ENCODE measurements around the gene SASH1. TPM values are rescaled to one million over a fixed set of nuclear protein-coding genes. Genes with fewer than 3 reads are reported as not detected.

Gene SASH1
- total RNA-seq, 1 donor from 2014 or later = 75.7 TPM

DNA sequence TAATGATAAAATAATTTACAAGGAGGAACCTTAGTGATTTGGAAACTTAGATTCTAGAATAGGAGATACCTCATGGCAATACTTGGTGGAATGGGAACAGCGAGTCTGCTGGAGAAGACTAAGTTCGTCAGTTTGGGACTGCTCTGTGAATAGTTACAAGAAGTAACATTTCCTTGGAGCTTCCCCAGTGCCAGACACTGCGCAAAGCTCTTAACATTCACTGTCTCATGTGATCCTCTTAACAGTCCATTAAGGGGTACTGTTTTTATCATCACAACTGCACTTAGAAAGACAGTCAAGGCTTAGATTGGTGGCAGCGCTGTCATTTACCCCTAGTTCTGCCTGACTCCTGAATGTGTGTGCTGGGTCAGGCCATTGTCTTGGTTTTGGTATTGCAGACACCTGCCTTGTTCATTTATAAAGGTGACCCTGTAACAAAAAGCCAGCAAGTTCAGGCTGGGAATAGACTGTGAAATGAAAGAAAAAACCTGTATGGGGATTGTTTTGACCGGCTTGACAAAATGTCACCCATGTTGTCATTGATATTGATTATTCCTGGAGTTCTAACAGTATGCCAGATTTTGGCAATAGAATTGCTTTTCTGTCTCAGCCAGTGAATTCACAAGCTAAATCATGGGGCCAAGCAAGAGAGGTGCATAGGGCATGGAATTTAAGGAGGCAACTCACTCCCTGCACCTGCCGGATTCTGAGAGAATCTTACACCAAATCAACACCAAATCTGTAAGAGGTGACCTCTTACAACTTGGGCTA, 118.4 kb downstream of the SASH1 start:
- Mint-ChIP-seq H3K9me3 (ENCODE audit: unreplicated experiment) (no peaks in the 10 kb centered on the region), H3K4me3 (ENCODE audit: unreplicated experiment) (no peak overlapping the region), H3K27me3 (ENCODE audit: unreplicated experiment) (no peaks in the 10 kb centered on the region), H3K36me3 (ENCODE audit: unreplicated experiment) (peaks cover 7% of the 10 kb centered on the region), H3K4me1 (ENCODE audit: unreplicated experiment) (peaks cover 39% of the 10 kb centered on the region), H3K27ac (ENCODE audit: unreplicated experiment) (no peak overlapping the region)
- DNase-seq (ENCODE audit: extremely low spot score, unreplicated experiment) = no peak
- TF ChIP-seq, protein P1, sequence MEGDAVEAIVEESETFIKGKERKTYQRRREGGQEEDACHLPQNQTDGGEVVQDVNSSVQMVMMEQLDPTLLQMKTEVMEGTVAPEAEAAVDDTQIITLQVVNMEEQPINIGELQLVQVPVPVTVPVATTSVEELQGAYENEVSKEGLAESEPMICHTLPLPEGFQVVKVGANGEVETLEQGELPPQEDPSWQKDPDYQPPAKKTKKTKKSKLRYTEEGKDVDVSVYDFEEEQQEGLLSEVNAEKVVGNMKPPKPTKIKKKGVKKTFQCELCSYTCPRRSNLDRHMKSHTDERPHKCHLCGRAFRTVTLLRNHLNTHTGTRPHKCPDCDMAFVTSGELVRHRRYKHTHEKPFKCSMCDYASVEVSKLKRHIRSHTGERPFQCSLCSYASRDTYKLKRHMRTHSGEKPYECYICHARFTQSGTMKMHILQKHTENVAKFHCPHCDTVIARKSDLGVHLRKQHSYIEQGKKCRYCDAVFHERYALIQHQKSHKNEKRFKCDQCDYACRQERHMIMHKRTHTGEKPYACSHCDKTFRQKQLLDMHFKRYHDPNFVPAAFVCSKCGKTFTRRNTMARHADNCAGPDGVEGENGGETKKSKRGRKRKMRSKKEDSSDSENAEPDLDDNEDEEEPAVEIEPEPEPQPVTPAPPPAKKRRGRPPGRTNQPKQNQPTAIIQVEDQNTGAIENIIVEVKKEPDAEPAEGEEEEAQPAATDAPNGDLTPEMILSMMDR (IDR thresholded peaks at IDR 0.05) = no peak

DNA sequence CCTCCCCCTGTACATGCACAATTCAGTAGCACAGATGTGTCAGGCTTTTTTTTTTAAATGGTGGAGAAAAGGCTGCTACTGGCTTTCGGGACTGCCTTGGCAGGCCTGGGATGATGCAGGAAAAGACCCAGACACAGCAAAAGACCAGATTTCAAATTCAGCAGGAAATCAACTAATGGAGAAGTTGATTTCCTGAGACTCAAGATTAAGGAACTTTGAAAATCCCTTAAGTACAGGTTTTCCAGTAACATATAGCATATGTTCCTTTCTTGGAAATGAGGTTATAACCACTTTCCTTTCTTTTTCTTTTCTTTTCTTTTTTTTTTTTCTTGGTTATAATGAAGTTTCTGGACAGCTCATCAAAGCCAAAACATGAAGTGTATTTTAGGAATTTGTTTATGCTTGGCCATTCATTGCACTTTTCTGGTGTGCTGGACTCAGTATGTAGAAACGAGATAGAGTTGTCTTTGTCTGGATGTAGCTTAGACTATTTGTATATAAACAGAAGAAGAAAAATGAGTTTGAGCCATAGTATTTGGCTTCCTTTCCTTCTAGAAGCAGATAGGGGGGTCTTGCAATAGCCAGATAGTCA, 119.4 kb downstream of the SASH1 start:
- H3K9me3 Mint-ChIP-seq (ENCODE audit: unreplicated experiment) = no peaks in the 10 kb centered on the region

DNA sequence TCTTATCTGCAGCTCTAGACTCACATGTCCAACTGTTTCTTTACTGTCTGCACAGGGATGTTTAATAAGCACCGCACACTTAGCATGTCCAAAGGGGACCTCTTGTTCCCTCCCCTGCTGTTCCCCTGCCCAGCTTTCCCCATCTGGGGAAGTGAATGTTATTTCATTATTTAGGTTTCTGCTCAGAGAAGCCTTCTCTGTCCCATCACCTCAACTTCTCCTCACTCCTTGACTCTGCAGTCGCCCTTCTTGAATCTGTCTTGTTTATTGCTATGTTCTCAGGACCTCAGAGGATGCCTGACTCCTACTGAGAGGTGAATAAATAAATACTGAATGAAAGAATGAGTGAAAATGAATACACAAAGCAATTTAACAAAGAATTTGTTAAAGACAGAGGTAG, 121.0 kb downstream of the SASH1 start:
- Mint-ChIP-seq H3K4me3 (ENCODE audit: unreplicated experiment) (no peak overlapping the region), H3K27me3 (ENCODE audit: unreplicated experiment) (no peaks in the 10 kb centered on the region), H3K9me3 (ENCODE audit: unreplicated experiment) (no peaks in the 10 kb centered on the region), H3K36me3 (ENCODE audit: unreplicated experiment) (peaks cover 6% of the 10 kb centered on the region), H3K27ac (ENCODE audit: unreplicated experiment) (peak overlapping the region; percentile 52), H3K4me1 (ENCODE audit: unreplicated experiment) (peaks cover 53% of the 10 kb centered on the region)
- TF ChIP-seq, protein P1 (IDR thresholded peaks at IDR 0.05) = no peak
- DNase-seq (ENCODE audit: extremely low spot score, unreplicated experiment) = no peak

More for the DNA sequence above, 119.4 kb downstream of the SASH1 start:
- Mint-ChIP-seq H3K4me1 (ENCODE audit: unreplicated experiment) (peaks cover 47% of the 10 kb centered on the region), H3K4me3 (ENCODE audit: unreplicated experiment) (no peak overlapping the region), H3K27ac (ENCODE audit: unreplicated experiment) (no peak overlapping the region), H3K36me3 (ENCODE audit: unreplicated experiment) (peaks cover 7% of the 10 kb centered on the region), H3K27me3 (ENCODE audit: unreplicated experiment) (no peaks in the 10 kb centered on the region)
- TF ChIP-seq, protein P1 (IDR thresholded peaks at IDR 0.05) = no peak
- DNase-seq (ENCODE audit: extremely low spot score, unreplicated experiment) = no peak

DNA sequence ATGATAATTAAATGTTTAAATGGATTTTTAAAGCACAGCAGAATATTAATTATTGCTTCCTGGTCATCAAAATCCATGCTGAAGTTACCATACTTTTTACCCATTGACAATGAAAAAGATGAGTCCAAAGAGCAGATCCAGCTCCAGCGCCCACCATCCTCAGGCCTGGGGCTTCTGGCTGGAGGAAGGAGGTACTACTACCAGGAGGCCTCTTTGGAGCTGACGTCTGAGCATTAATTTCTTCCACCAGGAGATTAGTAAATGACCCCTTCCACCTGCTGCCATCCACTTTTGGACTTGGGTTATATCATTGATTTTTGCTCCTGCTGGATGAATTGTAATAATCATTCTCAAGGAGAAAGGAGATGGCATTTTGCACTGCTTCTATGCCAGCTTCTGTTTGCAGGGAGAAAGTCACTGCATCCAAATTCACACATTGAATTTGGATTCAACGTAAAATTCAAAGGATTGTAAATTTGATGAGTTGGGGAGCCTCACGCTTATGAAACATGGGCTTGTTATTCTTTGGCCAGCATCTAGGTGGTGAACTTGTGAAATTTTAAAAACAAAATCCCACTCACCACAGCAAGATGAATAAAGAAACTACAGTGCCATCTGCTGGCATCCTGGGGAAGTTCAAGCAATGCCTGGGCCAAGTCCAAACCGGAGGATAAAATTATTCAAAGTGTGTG, 121.8 kb downstream of the SASH1 start:
- H3K27ac Mint-ChIP-seq (ENCODE audit: unreplicated experiment) = peak overlapping the region; percentile 29
- H3K4me3 Mint-ChIP-seq (ENCODE audit: unreplicated experiment) = no peak overlapping the region
- H3K4me1 Mint-ChIP-seq (ENCODE audit: unreplicated experiment) = peaks cover 57% of the 10 kb centered on the region
- no peaks in the 10 kb centered on the region for H3K9me3 Mint-ChIP-seq (ENCODE audit: unreplicated experiment)
- peak; percentile 89 for DNase-seq (ENCODE audit: extremely low spot score, unreplicated experiment)
- TF ChIP-seq, protein P1 (IDR thresholded peaks at IDR 0.05) = peak; percentile 96
- H3K36me3 Mint-ChIP-seq (ENCODE audit: unreplicated experiment) = peaks cover 8% of the 10 kb centered on the region
- H3K27me3 Mint-ChIP-seq (ENCODE audit: unreplicated experiment) = no peaks in the 10 kb centered on the region

DNA sequence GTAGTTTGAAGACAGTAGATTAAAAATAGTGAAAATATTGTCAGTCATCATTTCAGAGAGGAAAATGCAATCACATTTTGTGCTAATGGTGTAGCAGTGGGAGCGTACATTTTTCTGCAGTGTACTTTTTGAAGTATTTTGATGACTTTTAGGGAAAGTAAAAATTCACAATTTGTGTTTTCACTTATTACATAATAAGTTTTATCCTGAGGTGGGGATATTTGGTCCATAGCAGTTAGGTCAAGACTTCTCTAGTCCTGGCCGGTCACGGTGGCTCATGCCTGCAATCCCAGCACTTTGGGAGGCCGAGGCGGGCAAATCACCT, 122.3 kb downstream of the SASH1 start:
- H3K36me3 Mint-ChIP-seq (ENCODE audit: unreplicated experiment) = peaks cover 8% of the 10 kb centered on the region
- peak overlapping the region; percentile 29 for H3K27ac Mint-ChIP-seq (ENCODE audit: unreplicated experiment)
- no peaks in the 10 kb centered on the region for H3K27me3 Mint-ChIP-seq (ENCODE audit: unreplicated experiment)
- H3K9me3 Mint-ChIP-seq (ENCODE audit: unreplicated experiment) = no peaks in the 10 kb centered on the region
- TF ChIP-seq, protein P1 (IDR thresholded peaks at IDR 0.05) = no peak
- H3K4me3 Mint-ChIP-seq (ENCODE audit: unreplicated experiment) = no peak overlapping the region
- DNase-seq (ENCODE audit: extremely low spot score, unreplicated experiment) = no peak
- peaks cover 62% of the 10 kb centered on the region for H3K4me1 Mint-ChIP-seq (ENCODE audit: unreplicated experiment)

Measured in osteocyte (in vitro differentiated cells).